GM12878 (cell line): ENCODE measurements around the gene EIF4ENIF1. TPM values are rescaled to one million over a fixed set of nuclear protein-coding genes. Genes with fewer than 3 reads are reported as not detected.

Source experiments
- ATAC-seq: fragments of 200-7000 bp; cut with Tn5 transposase; 3 replicates; pipeline ENCODE4 v1.9.1; 2020; ENCODE audit warnings: mild to moderate bottlenecking, moderate library complexity
- BruUV-seq: library from RNA; stranded (reverse); fragments of 400-500 nt; replicated peaks from 2 replicates; lab custom pipeline; 2021; lab: Mats Ljungman, UMichigan
- CTCF ChIA-PET: fragments of 300-600 bp; sonication (Branson Sonifier 250); formaldehyde crosslinking; extraction: SDS; loops from one replicate; lab custom pipeline; 2021; ENCODE audit warnings: inconsistent platforms; lab: Yijun Ruan, JAX
- POLR2A ChIA-PET: fragments of 350-600 bp; formaldehyde crosslinking; extraction: SDS; loops from one replicate; lab custom pipeline; 2021; ENCODE audit warnings: inconsistent platforms; lab: Charles Lee
- RAD21 ChIA-PET: fragments of 300-600 bp; sonication (Branson Sonifier 250); formaldehyde crosslinking; loops from one replicate; lab custom pipeline; 2023; ENCODE audit warnings: antibody characterized with exemption; ENCODE audit not compliant: unreplicated experiment; lab: Charles Lee
- SMC1A ChIA-PET: fragments of 300-600 bp; sonication (Branson Sonifier 250); formaldehyde crosslinking; loops from one replicate; lab custom pipeline; 2023; ENCODE audit not compliant: unreplicated experiment, uncharacterized antibody; lab: Charles Lee
- DNase-seq: peaks from one replicate; pipeline ENCODE4 v3.0.0-alpha.2; 2011; ENCODE audit warnings: low read depth, low spot score
- FAIRE-seq: peaks from 3 replicates; lab custom pipeline; 2011; peaks lifted over from hg19 to GRCh38; lab: Jason Lieb, UNC
- H2AFZ ChIP-seq: 2 replicates; pipeline ENCODE4 v1.6.0; 2011; ENCODE audit warnings: low read depth, low read length, control low read depth; ENCODE audit not compliant: control insufficient read depth
- H3K27ac ChIP-seq: 2 replicates; pipeline ENCODE4 v1.5.1; 2011; ENCODE audit warnings: control low read depth; ENCODE audit not compliant: control insufficient read depth, insufficient read depth
- H3K27me3 ChIP-seq, 2 experiments: replicated peaks in 1 of 2; 2 replicates each; pipeline versions ENCODE4 v1.6.0 to v1.6.1; 2011; ENCODE audit warnings: low read length in 1 of 2; ENCODE audit not compliant: control insufficient read depth in 2 of 2, insufficient read depth in 2 of 2
- H3K36me3 ChIP-seq, 2 experiments: 2 replicates each; pipeline ENCODE4 v1.5.1; 2011; ENCODE audit warnings: low read length in 1 of 2; ENCODE audit not compliant: control insufficient read depth in 2 of 2, insufficient read depth in 2 of 2
- H3K4me1 ChIP-seq: 2 replicates; pipeline ENCODE4 v1.6.1; 2011; ENCODE audit warnings: mild to moderate bottlenecking, low read length, moderate library complexity, mixed read lengths; ENCODE audit not compliant: control insufficient read depth, insufficient read depth
- H3K4me2 ChIP-seq: 2 replicates; pipeline ENCODE4 v1.6.0; 2011; ENCODE audit warnings: control low read depth; ENCODE audit not compliant: control insufficient read depth, insufficient read depth
- H3K4me3 ChIP-seq: fragments of 200-600 bp; sonication (generic); 2 replicates; pipeline ENCODE4 v1.5.1; 2016
- H3K79me2 ChIP-seq: 2 replicates; pipeline ENCODE4 v1.6.0; 2011; ENCODE audit warnings: low read length; ENCODE audit not compliant: control insufficient read depth, insufficient read depth
- H3K9ac ChIP-seq: 2 replicates; pipeline ENCODE4 v1.8.0; 2011; ENCODE audit warnings: low read length, control low read depth, mixed read lengths; ENCODE audit not compliant: control insufficient read depth, insufficient read depth
- H3K9me3 ChIP-seq: replicated peaks from 3 replicates; pipeline ENCODE4 v1.5.1; 2011; ENCODE audit warnings: mild to moderate bottlenecking, low read length; ENCODE audit not compliant: control insufficient read depth, insufficient read depth
- H4K20me1 ChIP-seq: 2 replicates; pipeline ENCODE4 v1.6.0; 2011; ENCODE audit not compliant: control insufficient read depth, insufficient read depth
- BACH1 ChIP-seq: fragments of 450-650 bp; IDR thresholded peaks from 2 replicates; pipeline ENCODE4 v1.6.1; 2017; ENCODE audit warnings: mild to moderate bottlenecking, borderline replicate concordance
- BRCA1 ChIP-seq: IDR thresholded peaks from 2 replicates; pipeline ENCODE4 v1.6.1; 2011; ENCODE audit warnings: low read depth, low read length, improper control_type of control experiment
- CREM ChIP-seq: IDR thresholded peaks from 2 replicates; pipeline ENCODE4 v1.6.1; 2014; ENCODE audit warnings: antibody characterized with exemption, low read depth
- EP300 ChIP-seq, 2 experiments: fragments of 150-350 bp in 1 of 2; IDR thresholded peaks; 2 replicates each; pipeline ENCODE4 v1.6.1; 2011 to 2012; ENCODE audit warnings: low read depth in 2 of 2, low read length in 2 of 2, borderline replicate concordance in 1 of 2, improper control_type of control experiment in 1 of 2, inconsistent platforms in 1 of 2; ENCODE audit not compliant: control insufficient read depth in 1 of 2
- JUND ChIP-seq: IDR thresholded peaks from 2 replicates; pipeline ENCODE4 v1.6.1; 2012; ENCODE audit warnings: low read depth, mild to moderate bottlenecking, low read length, improper control_type of control experiment, moderate library complexity
- MEF2B ChIP-seq: fragments of 450-650 bp; IDR thresholded peaks from 2 replicates; pipeline ENCODE4 v1.6.1; 2018; ENCODE audit warnings: mild to moderate bottlenecking, moderate library complexity; ENCODE audit not compliant: partially characterized antibody, poor library complexity, severe bottlenecking
- NFXL1 ChIP-seq: fragments of 450-650 bp; IDR thresholded peaks from 2 replicates; pipeline ENCODE4 v1.6.1; 2017; ENCODE audit warnings: antibody characterized with exemption, mild to moderate bottlenecking, borderline replicate concordance
- NRF1 ChIP-seq: conservative IDR thresholded peaks from 2 replicates; pipeline ENCODE4 v1.6.1; 2011; ENCODE audit warnings: mild to moderate bottlenecking, low read depth, low read length, improper control_type of control experiment
- RUNX3 ChIP-seq: IDR thresholded peaks from 2 replicates; pipeline ENCODE4 v1.6.1; 2012; ENCODE audit warnings: low read length, inconsistent platforms
- SREBF1 ChIP-seq: IDR thresholded peaks from 2 replicates; pipeline ENCODE4 v1.6.1; 2012; ENCODE audit warnings: mild to moderate bottlenecking, low read length
- TCF12 ChIP-seq: IDR thresholded peaks from 2 replicates; pipeline ENCODE4 v1.6.1; 2011; ENCODE audit warnings: low read depth, mild to moderate bottlenecking, low read length
- YBX1 ChIP-seq: fragments of 450-650 bp; IDR thresholded peaks from 2 replicates; pipeline ENCODE4 v1.6.1; 2016; ENCODE audit warnings: antibody characterized with exemption
- WGBS: methylation state at CpG from one replicate; pipeline ENCODE4 v1.1.6; 2016; ENCODE audit warnings: low lambda C conversion rate; ENCODE audit not compliant: insufficient replicate concordance, insufficient coverage; ENCODE audit errors: missing lambda C conversion rate; 5-methylcytosine and 5-hydroxymethylcytosine counted together
- in situ Hi-C: fragments of 300-500 bp; cut with MboI; formaldehyde crosslinking; loops from 9 replicates; pipeline ENCODE4 v1.14.3; 2018; ENCODE audit warnings: mixed read lengths
- intact Hi-C: fragments of 100-400 bp; cut with micrococcal nuclease; formaldehyde crosslinking; loops from one replicate; pipeline ENCODE4 v1.14.2; 2022; ENCODE audit not compliant: unreplicated experiment
- polyA plus RNA-seq, 11 experiments: library from polyadenylated mRNA; depleted of rRNA in 4 of 11; unstranded in 6 of 11; stranded (reverse) in 5 of 11; fragments of >200 nt; fragmentation: Nextera tagmentation in 4 of 11; fragmentation: Illumina TruSeq in 1 of 11; extraction: Ambion mirVana in 4 of 11; extraction: Trizol in 1 of 11; gene quantifications; 1 replicate in 1 of 11; 2 replicates in 10 of 11; pipeline versions ENCODE4 v1.2.1 to v1.2.3, GENCODE V29; 2011 to 2016; ENCODE audit warnings: inconsistent platforms in 2 of 11, missing spikeins in 2 of 11, low read depth in 1 of 11
- total RNA-seq, 4 experiments: library from RNA; depleted of rRNA in 3 of 4; stranded (reverse); fragments of >200 nt in 3 of 4; fragmentation: Illumina TruSeq in 1 of 4; extraction: Trizol in 1 of 4; gene quantifications; 2 replicates each; pipeline versions ENCODE4 v1.2.1 to v1.2.3, GENCODE V29; 2013 to 2021
- TF ChIP-seq, protein P1 (sequence below): fragments of 450-650 bp; IDR thresholded peaks from 2 replicates; pipeline ENCODE4 v1.6.1; 2017; ENCODE audit warnings: mild to moderate bottlenecking
- TF ChIP-seq, protein P2 (sequence below): fragments of 450-650 bp; IDR thresholded peaks from 2 replicates; pipeline ENCODE4 v1.6.1; 2016; ENCODE audit warnings: mild to moderate bottlenecking
- TF ChIP-seq, protein P3 (sequence below): fragments of 450-650 bp; conservative IDR thresholded peaks from 2 replicates; pipeline ENCODE4 v1.6.1; 2017; ENCODE audit warnings: mild to moderate bottlenecking, moderate library complexity
- TF ChIP-seq, protein P4 (sequence below): IDR thresholded peaks from 2 replicates; pipeline ENCODE4 v1.6.1; 2011; ENCODE audit warnings: low read depth, mild to moderate bottlenecking, low read length, moderate library complexity, borderline replicate concordance; ENCODE audit errors: extremely low read depth
- TF ChIP-seq, protein P5 (sequence below): fragments of 150-350 bp; IDR thresholded peaks from 2 replicates; pipeline ENCODE4 v1.6.1; 2014; ENCODE audit warnings: mild to moderate bottlenecking, low read depth, low read length

EIF4ENIF1 gene
- total and polyA plus RNA-seq, 10 of the 15 experiments (the other 5 are each of a cell fraction or from before 2014, with no cell fraction given): 4.4 to 43.7 (median 24.4) TPM

DNA sequence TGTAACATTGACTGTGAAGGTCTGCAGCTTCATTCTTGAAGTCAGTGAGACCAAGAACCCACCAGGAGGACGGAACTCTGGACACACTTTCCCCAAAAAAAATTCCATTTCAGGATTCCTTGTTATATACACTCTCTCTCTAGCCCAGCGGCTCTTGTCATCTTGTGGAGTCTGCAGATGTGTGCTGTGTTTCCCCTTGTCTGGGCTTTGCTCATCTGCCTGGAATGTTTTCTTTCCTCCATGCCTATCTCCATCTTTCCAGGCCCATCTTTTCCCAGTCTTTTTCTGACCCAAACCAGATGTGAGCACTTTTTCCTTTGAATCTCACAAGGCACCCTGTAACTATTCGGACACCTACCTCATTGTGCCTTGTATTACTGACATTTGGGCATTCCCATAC, 95.3 kb downstream of the EIF4ENIF1 start:
- DNase-seq (no peak), FAIRE-seq (no peak), ATAC-seq (no peak)
- intact Hi-C loops: no loop called here
- ChIA-PET SMC1A (no interaction called here), POLR2A (interaction anchor here (0.6 kb wide), 1 partner anchor 8 kb away, joined by 3 read pairs; no protein-coding TSS in a partner anchor), CTCF (interaction anchor here (0.5 to 0.6 kb wide), 2 partner anchors 15 to 58 kb away, joined by 3 read pairs; no protein-coding TSS in a partner anchor)
- H3K79me2 ChIP-seq: peaks cover 3% of the 10 kb centered on the region
- H3K36me3 ChIP-seq: no peaks in the 10 kb centered on the region
- 0 out of 2 replicates have a peak, but pooled peaks cover 3% of the 10 kb centered on the region for H3K4me1 ChIP-seq
- H3K9me3 ChIP-seq: no peaks in the 10 kb centered on the region
- H3K4me3 ChIP-seq: no peak overlapping the region
- no peak overlapping the region for H3K4me2 ChIP-seq
- H3K27me3 ChIP-seq: no peaks in the 10 kb centered on the region
- BruUV-seq: no TSS peak
- H3K27ac ChIP-seq: no peak overlapping the region
- TF ChIP-seq, protein P1, sequence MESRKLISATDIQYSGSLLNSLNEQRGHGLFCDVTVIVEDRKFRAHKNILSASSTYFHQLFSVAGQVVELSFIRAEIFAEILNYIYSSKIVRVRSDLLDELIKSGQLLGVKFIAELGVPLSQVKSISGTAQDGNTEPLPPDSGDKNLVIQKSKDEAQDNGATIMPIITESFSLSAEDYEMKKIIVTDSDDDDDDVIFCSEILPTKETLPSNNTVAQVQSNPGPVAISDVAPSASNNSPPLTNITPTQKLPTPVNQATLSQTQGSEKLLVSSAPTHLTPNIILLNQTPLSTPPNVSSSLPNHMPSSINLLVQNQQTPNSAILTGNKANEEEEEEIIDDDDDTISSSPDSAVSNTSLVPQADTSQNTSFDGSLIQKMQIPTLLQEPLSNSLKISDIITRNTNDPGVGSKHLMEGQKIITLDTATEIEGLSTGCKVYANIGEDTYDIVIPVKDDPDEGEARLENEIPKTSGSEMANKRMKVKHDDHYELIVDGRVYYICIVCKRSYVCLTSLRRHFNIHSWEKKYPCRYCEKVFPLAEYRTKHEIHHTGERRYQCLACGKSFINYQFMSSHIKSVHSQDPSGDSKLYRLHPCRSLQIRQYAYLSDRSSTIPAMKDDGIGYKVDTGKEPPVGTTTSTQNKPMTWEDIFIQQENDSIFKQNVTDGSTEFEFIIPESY: no peak
- TF ChIP-seq RUNX3 (no peak), CREM (no peak), TCF12 (no peak), EP300 (IDR thresholded peaks at IDR 0.05; ENCODE audit: borderline replicate concordance in 1 of 2, control insufficient read depth in 1 of 2, low read depth in 2 of 2, low read length in 2 of 2) (no peak), NRF1 (no peak), MEF2B (no peak), NFXL1 (no peak), BRCA1 (no peak), SREBF1 (no peak), BACH1 (no peak), YBX1 (no peak), JUND (no peak)
- TF ChIP-seq, protein P2, sequence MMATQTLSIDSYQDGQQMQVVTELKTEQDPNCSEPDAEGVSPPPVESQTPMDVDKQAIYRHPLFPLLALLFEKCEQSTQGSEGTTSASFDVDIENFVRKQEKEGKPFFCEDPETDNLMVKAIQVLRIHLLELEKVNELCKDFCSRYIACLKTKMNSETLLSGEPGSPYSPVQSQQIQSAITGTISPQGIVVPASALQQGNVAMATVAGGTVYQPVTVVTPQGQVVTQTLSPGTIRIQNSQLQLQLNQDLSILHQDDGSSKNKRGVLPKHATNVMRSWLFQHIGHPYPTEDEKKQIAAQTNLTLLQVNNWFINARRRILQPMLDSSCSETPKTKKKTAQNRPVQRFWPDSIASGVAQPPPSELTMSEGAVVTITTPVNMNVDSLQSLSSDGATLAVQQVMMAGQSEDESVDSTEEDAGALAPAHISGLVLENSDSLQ: no peak
- TF ChIP-seq, protein P3, sequence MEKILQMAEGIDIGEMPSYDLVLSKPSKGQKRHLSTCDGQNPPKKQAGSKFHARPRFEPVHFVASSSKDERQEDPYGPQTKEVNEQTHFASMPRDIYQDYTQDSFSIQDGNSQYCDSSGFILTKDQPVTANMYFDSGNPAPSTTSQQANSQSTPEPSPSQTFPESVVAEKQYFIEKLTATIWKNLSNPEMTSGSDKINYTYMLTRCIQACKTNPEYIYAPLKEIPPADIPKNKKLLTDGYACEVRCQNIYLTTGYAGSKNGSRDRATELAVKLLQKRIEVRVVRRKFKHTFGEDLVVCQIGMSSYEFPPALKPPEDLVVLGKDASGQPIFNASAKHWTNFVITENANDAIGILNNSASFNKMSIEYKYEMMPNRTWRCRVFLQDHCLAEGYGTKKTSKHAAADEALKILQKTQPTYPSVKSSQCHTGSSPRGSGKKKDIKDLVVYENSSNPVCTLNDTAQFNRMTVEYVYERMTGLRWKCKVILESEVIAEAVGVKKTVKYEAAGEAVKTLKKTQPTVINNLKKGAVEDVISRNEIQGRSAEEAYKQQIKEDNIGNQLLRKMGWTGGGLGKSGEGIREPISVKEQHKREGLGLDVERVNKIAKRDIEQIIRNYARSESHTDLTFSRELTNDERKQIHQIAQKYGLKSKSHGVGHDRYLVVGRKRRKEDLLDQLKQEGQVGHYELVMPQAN: no peak
- TF ChIP-seq, protein P4, sequence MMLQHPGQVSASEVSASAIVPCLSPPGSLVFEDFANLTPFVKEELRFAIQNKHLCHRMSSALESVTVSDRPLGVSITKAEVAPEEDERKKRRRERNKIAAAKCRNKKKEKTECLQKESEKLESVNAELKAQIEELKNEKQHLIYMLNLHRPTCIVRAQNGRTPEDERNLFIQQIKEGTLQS: no peak
- TF ChIP-seq, protein P5, sequence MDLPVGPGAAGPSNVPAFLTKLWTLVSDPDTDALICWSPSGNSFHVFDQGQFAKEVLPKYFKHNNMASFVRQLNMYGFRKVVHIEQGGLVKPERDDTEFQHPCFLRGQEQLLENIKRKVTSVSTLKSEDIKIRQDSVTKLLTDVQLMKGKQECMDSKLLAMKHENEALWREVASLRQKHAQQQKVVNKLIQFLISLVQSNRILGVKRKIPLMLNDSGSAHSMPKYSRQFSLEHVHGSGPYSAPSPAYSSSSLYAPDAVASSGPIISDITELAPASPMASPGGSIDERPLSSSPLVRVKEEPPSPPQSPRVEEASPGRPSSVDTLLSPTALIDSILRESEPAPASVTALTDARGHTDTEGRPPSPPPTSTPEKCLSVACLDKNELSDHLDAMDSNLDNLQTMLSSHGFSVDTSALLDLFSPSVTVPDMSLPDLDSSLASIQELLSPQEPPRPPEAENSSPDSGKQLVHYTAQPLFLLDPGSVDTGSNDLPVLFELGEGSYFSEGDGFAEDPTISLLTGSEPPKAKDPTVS: no peak
- TF ChIP-seq, all 136 proteins: peak for 0
- Histone ChIP-seq H2AFZ (no peak overlapping the region), H3K9ac (no peak overlapping the region), H4K20me1 (no peaks in the 10 kb centered on the region)
- WGBS: 55% methylated on average over 3 of the region's 3 CpGs
- in situ Hi-C loops: no loop called here
- RAD21 ChIA-PET: no interaction called here
